CD4-positive, alpha-beta T cell treated with Interferon gamma for 1 hour (primary cell): ENCODE results near the gene CYTH4.

Experiments
- DNase-seq: peaks from one replicate; pipeline ENCODE4 v3.0.0-alpha.2; 2020

Gene CYTH4

GRCh38 chr22:37353839-37354238 lies 71.5 kb downstream of the CYTH4 start:
- DNase-seq, result no peak

GRCh38 chr22:37354261-37354660 lies 72.0 kb downstream of the CYTH4 start:
- DNase-seq, result no peak

DNA sequence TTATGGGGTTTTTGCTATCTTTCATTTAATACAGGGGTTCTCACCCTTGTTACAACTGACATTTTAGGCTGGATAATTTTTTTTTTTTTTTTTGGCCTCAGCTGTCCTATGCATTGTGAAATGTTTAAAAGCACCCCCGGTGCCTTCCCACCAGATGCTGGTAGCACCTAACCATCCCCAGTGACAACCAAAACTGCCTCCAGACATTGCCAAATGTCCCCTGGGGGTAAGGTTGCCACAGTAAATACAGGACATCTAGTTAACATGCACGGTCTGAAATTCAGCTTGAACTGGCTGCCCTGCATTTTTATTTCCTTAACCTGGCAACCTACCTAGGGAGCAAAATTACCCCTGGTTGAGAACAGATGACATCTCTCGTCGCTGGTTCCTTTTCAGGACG lies 72.4 kb downstream of the CYTH4 start:
- DNase-seq, result no peak

DNA sequence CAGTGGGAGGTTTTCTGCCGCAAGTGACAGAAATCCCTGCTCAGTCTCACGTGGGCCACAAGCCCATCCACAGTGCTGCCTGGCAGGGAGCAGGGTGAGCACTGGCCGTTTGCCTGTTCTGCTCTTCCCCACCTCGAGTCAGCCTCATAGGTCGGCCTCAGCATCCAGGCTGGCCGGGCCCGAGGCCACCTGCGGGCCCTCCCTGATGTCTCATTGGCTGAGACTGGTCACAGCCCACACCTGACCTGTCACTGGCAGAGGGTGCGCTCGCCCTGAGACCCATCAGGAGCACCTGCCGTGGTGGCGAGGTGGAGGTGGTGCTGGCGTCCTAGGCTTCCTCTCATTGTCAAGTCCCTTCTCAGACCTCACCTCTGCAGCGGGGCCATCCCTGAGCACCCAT lies 72.9 kb downstream of the CYTH4 start:
- no peak for DNase-seq

- DNase-seq, result no peak
These were observed 74.6 kb downstream of the CYTH4 start for GRCh38 chr22:37356922-37357321.

DNA sequence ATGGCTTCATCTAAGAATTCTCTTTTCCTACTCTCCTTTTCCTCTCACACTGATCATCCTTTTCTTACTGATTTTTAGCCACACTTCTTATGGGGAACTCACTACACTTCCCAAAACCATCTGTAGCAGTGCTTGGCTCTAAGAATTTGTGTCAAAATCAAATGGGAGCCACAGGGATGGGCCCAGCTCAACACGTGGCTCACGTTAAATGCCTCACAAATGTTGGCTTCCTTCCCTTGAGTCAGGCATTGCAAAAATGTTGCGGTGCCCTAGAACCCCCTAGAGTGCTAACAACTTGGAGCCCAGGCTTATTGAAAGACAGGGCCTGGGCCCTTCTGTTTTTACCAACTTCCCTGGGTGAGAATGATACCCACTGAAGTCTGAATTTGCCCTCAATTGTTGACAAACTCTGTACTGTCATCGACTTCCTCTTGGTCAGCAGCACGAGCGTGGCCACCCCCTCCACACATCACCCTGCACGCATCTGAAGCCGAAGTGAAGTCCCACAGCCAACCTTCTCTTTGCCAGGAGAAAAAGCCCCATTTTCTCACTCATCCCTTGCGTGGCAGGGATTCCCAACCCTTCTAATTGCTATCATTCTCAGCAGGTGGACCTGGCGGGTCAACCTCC lies 75.3 kb downstream of the CYTH4 start:
- no peak for DNase-seq

- no peak for DNase-seq
These were observed 76.1 kb downstream of the CYTH4 start for GRCh38 chr22:37358386-37358785.

- no peak for DNase-seq
These were observed 76.6 kb downstream of the CYTH4 start for GRCh38 chr22:37358917-37359316.

GRCh38 chr22:37362621-37363020 lies 80.3 kb downstream of the CYTH4 start:
- no peak for DNase-seq

DNA sequence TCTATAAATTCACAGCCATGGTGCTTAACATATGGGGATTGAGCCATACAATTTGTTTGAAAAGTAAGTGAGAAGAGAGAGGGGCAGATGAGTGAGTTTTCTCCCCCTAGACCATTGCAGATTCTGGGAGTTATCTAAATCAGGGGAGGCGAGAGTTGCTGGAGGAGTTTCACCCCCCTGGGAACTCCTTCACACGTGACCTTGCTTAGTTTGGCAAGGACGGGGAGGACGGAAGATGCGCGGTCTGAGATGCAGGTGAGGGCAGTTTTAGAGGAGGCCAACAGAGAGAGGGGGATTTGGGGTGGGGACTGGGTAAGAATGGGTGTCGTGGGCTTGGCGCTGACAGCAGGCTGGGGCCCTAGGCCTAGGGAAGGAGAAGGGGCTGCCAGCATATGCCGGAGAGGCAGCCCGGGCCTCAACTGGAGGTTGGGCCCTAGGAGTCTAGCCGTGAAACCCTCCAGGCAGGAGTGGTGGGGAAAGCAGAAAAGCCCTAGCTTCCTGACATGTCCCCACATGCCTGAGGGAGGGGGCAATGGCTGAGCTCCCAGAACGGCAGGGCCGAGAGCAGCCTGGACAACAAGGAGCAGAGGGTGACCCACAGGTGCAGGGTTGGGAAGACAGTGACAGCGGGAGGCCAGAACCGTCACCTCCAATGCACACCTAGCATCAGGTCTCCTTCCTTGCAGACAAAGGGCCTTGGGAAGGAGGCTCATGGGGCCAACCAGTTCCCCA lies 81.1 kb downstream of the CYTH4 start:
- no peak for DNase-seq
